ENCODE measurements around the gene BPI. TPM values are rescaled to one million over a fixed set of nuclear protein-coding genes. Genes with fewer than 3 reads are reported as not detected.

The BPI gene
- total RNA-seq, 1 experiment from 2014 or later, result not detected

- no peak for TF ChIP-seq SIN3A (IDR thresholded peaks at IDR 0.05; ENCODE audit: borderline replicate concordance, insufficient read depth, low read depth, low read length)
- TF ChIP-seq TCF7L2 (IDR thresholded peaks at IDR 0.05; ENCODE audit: low read depth, low read length), result no peak
- no peak for TF ChIP-seq REST (IDR thresholded peaks at IDR 0.05; ENCODE audit: insufficient read depth in 1 of 2, low read depth in 2 of 2, low read length in 1 of 2)
- TF ChIP-seq POLR2AphosphoS5 (IDR thresholded peaks at IDR 0.05; ENCODE audit: low read depth, low read length), result no peak
- TF ChIP-seq CTCF (IDR thresholded peaks at IDR 0.05), result no peak
- CTCF ChIA-PET, result no interaction called here
These were observed 5.9 kb upstream of the BPI start for GRCh38 chr20:38297916-38298674.

GRCh38 chr20:38298768-38299288, 5.1 kb upstream of the BPI start:
- no TSS peak for BruUV-seq (replicated peaks)
- POLR2A ChIA-PET, result no interaction called here
- in situ Hi-C loops (cut with HindIII; ENCODE audit: low pct_unique_long_range_greater_than_20kb, low sequenced_read_pairs), result no loop called here

More at GRCh38 chr20:38297916-38298674, 5.9 kb upstream of the BPI start:
- ATAC-seq (no peak), DNase-seq (ENCODE audit: low read depth, low spot score) (no peak)
- Histone ChIP-seq H3K4me3 (ENCODE audit: low read depth in 2 of 2, low read length in 2 of 2) (no peak overlapping the region), H3K27me3 (ENCODE audit: control insufficient read depth, insufficient read depth, low read length) (no peaks in the 10 kb centered on the region), H3K4me1 (ENCODE audit: control insufficient read depth, insufficient read depth, low read length) (no peaks in the 10 kb centered on the region), H3K27ac (ENCODE audit: low read length) (no peak overlapping the region), H3K36me3 (ENCODE audit: control insufficient read depth, insufficient read depth, low read length) (no peaks in the 10 kb centered on the region), H3K9me3 (ENCODE audit: control insufficient read depth, insufficient read depth, low read depth, low read length) (no peaks in the 10 kb centered on the region)
- POLR2A ChIA-PET, result no interaction called here
- BruUV-seq (replicated peaks), result no TSS peak
- intact Hi-C loops (cut with micrococcal nuclease; ENCODE audit: unreplicated experiment), result no loop called here
- in situ Hi-C loops (cut with HindIII; ENCODE audit: low pct_unique_long_range_greater_than_20kb, low sequenced_read_pairs), result no loop called here

More at GRCh38 chr20:38298768-38299288, 5.1 kb upstream of the BPI start:
- Histone ChIP-seq H3K27ac (ENCODE audit: low read length) (no peak overlapping the region), H3K4me1 (ENCODE audit: control insufficient read depth, insufficient read depth, low read length) (no peaks in the 10 kb centered on the region), H3K4me3 (ENCODE audit: low read depth in 2 of 2, low read length in 2 of 2) (no peak overlapping the region), H3K27me3 (ENCODE audit: control insufficient read depth, insufficient read depth, low read length) (no peaks in the 10 kb centered on the region), H3K36me3 (ENCODE audit: control insufficient read depth, insufficient read depth, low read length) (no peaks in the 10 kb centered on the region), H3K9me3 (ENCODE audit: control insufficient read depth, insufficient read depth, low read depth, low read length) (no peaks in the 10 kb centered on the region)
- DNase-seq (ENCODE audit: low read depth, low spot score), result no peak
- intact Hi-C loops (cut with micrococcal nuclease; ENCODE audit: unreplicated experiment), result no loop called here
- no peak for TF ChIP-seq TCF7L2 (IDR thresholded peaks at IDR 0.05; ENCODE audit: low read depth, low read length)
- TF ChIP-seq SIN3A (IDR thresholded peaks at IDR 0.05; ENCODE audit: borderline replicate concordance, insufficient read depth, low read depth, low read length), result no peak
- TF ChIP-seq POLR2AphosphoS5 (IDR thresholded peaks at IDR 0.05; ENCODE audit: low read depth, low read length), result no peak
- no peak for TF ChIP-seq CTCF (IDR thresholded peaks at IDR 0.05)
- TF ChIP-seq REST (IDR thresholded peaks at IDR 0.05; ENCODE audit: insufficient read depth in 1 of 2, low read depth in 2 of 2, low read length in 1 of 2), result no peak
- ATAC-seq, result no peak; the same call in 1 of the 2 replicates
- CTCF ChIA-PET, result interaction anchor here (0.7 kb wide), 1 partner anchor 34 kb away, joined by 13 read pairs; no protein-coding TSS in a partner anchor

All from Panc1 (cell line).